KOPT-K1 (cell line): ENCODE results near the gene CCDC50.

Experiments
- H3K27ac ChIP-seq: fragments of 200-600 bp; sonication (generic); 2 replicates; pipeline ENCODE4 v1.5.1; 2016; ENCODE audit warnings: antibody characterized with exemption, mild to moderate bottlenecking, low read depth, low read length; ENCODE audit not compliant: poor library complexity, severe bottlenecking
- H3K36me3 ChIP-seq: fragments of 200-600 bp; sonication (generic); 2 replicates; pipeline ENCODE4 v1.5.1; 2017; ENCODE audit warnings: antibody characterized with exemption, mild to moderate bottlenecking, low read length, moderate library complexity; ENCODE audit not compliant: insufficient read depth
- H3K9me3 ChIP-seq: fragments of 200-600 bp; sonication (generic); 2 replicates; pipeline ENCODE4 v1.5.1; 2017; ENCODE audit warnings: antibody characterized with exemption, low read length, mild to moderate bottlenecking; ENCODE audit not compliant: insufficient read depth, poor library complexity, severe bottlenecking

Gene CCDC50, protein sequence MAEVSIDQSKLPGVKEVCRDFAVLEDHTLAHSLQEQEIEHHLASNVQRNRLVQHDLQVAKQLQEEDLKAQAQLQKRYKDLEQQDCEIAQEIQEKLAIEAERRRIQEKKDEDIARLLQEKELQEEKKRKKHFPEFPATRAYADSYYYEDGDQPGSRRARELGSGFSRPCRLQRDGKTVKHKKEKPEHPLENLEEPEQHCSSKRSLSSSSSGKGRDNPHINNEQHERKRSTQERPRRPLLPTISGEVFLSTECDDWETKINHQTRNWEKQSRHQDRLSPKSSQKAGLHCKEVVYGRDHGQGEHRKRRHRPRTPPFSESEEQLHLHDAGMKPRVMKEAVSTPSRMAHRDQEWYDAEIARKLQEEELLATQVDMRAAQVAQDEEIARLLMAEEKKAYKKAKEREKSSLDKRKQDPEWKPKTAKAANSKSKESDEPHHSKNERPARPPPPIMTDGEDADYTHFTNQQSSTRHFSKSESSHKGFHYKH

GRCh38 chr3:191328962-191329653, at the start of gene CCDC50:
Gene CCDC50 (plus strand): TSS chr3:191329394. CDS start chr3:191329675, 281 bp downstream.
- no peak within 1 kb of the TSS for H3K27ac ChIP-seq
- no peaks in the 10 kb centered on the region for H3K9me3 ChIP-seq
- H3K36me3 ChIP-seq, result no peaks in the 10 kb centered on the region

DNA sequence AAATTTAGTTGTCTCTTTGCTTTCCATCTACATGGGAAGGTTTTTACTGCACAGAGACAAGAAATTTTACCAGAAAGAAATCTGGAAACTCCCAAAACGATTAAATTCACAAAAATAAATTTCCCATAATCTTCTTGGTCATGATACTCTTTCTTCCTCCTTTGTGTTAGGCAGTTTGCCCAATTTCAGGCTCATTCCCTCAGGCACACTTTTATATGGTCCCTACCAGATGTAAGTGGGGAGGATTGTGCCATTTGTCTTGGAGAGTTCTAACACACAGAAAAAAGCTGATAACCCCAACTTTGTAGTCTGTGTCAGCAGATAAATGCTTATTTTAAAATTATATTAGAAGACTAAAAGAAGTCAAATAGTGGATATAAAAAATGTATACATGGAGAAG, 49.1 kb upstream of the CCDC50 start:
- Histone ChIP-seq H3K36me3 (no peaks in the 10 kb centered on the region), H3K27ac (no peak overlapping the region), H3K9me3 (no peaks in the 10 kb centered on the region)

- Histone ChIP-seq H3K36me3 (no peaks in the 10 kb centered on the region), H3K27ac (no peak overlapping the region), H3K9me3 (no peaks in the 10 kb centered on the region)
Observed at GRCh38 chr3:191280882-191281281, 48.3 kb upstream of the CCDC50 start.

GRCh38 chr3:191282251-191283185, 46.7 kb upstream of the CCDC50 start:
- no peaks in the 10 kb centered on the region for H3K9me3 ChIP-seq
- no peaks in the 10 kb centered on the region for H3K36me3 ChIP-seq
- no peak overlapping the region for H3K27ac ChIP-seq

- Histone ChIP-seq H3K36me3 (no peaks in the 10 kb centered on the region), H3K27ac (no peak overlapping the region), H3K9me3 (no peaks in the 10 kb centered on the region)
Observed at GRCh38 chr3:191283400-191283799, 45.8 kb upstream of the CCDC50 start.

- Histone ChIP-seq H3K36me3 (no peaks in the 10 kb centered on the region), H3K9me3 (no peaks in the 10 kb centered on the region), H3K27ac (no peak overlapping the region)
Observed at GRCh38 chr3:191290311-191291025, 38.7 kb upstream of the CCDC50 start.

- no peaks in the 10 kb centered on the region for H3K36me3 ChIP-seq
- H3K9me3 ChIP-seq, result no peaks in the 10 kb centered on the region
- H3K27ac ChIP-seq, result no peak overlapping the region
Observed at GRCh38 chr3:191292243-191293015, 36.8 kb upstream of the CCDC50 start.

DNA sequence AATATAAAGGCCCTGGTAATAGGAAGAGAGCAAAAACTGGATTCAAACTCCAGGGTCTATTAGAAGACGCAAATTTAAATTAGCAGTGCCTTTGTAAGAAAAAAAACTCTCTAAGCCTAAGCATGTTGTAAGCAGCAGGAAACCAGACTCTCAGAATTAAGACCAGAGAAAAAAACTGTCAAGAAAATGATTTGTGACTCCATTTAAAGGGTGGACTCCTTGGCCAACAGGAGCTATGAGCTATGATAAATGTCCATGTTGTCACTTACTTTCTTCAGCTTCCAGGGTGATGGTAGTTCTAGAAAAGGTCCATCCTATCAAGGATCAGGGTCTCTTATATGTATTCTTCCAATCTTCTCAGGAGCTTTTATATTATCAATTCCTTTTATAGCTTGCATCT, 34.9 kb upstream of the CCDC50 start:
- H3K9me3 ChIP-seq, result no peaks in the 10 kb centered on the region
- no peaks in the 10 kb centered on the region for H3K36me3 ChIP-seq
- H3K27ac ChIP-seq, result no peak overlapping the region

DNA sequence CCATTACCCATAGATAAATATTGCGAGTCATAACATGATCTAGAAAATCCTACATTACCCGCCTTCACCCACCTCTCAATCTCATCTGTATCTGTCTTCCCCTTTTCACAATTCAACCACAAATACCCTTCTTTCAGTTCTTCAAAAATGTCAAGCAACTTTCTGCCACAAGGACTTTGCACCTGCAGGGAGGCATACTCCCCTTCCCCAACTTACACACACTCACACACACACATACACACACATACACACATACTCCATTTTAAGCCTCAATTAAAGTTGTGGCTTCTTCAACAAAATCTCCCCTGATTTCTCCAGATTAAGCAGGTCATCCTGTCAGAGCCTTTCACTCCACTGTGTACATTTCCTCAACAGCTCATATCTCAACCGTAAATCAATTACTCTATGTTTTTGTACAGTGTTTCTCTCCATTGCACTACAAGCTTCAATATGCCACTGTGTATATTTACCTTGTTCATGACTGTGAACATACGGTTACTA, 33.1 kb upstream of the CCDC50 start:
- Histone ChIP-seq H3K9me3 (no peaks in the 10 kb centered on the region), H3K27ac (no peak overlapping the region), H3K36me3 (no peaks in the 10 kb centered on the region)

DNA sequence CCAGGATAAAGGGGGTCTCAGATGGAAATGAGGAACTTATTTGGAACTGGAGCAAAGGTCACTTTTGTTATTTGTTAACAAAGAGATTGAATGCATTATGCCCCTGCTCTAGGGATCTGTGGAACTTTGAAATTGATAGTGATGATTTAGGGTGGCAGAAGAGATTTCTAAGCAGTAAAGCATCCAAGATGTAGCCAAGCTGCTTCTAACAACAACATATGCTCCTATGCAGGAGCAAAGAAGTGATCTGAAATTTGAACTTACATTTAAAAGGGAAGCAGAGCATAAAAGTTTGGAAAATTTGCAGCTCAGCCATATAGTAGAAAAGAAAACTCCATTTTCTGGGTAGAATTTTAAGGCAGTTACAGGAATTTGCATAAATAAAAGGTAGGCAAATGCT, 30.3 kb upstream of the CCDC50 start:
- Histone ChIP-seq H3K27ac (no peak overlapping the region), H3K9me3 (no peaks in the 10 kb centered on the region), H3K36me3 (no peaks in the 10 kb centered on the region)

- no peaks in the 10 kb centered on the region for H3K36me3 ChIP-seq
- no peaks in the 10 kb centered on the region for H3K9me3 ChIP-seq
- no peak overlapping the region for H3K27ac ChIP-seq
Observed at GRCh38 chr3:191300422-191300821, 28.8 kb upstream of the CCDC50 start.

DNA sequence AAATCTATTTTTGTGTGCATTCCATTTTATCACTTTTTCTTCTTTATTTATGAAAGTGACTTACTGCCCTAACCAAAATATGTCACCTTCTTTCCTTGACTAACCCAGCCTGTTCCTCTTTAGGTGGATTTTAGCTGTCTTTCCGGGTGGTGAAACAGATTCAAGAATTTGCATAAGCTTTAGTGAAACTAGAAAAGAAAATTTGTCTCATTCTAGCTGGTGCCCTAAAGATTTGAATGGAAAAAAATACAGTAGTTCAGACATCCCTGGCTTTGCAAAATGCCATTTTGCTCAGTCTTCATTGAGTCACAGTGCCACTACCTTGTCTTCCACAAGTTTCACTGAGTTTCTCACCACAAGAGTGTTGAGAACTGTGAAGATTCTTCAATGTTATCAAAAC, 28.2 kb upstream of the CCDC50 start:
- Histone ChIP-seq H3K9me3 (no peaks in the 10 kb centered on the region), H3K27ac (no peak overlapping the region), H3K36me3 (no peaks in the 10 kb centered on the region)

- no peaks in the 10 kb centered on the region for H3K9me3 ChIP-seq
- no peaks in the 10 kb centered on the region for H3K36me3 ChIP-seq
- no peak overlapping the region for H3K27ac ChIP-seq
Observed at GRCh38 chr3:191301782-191302411, 27.3 kb upstream of the CCDC50 start.
